ENCODE data around the gene GATA6. TPM values are rescaled to one million over a fixed set of nuclear protein-coding genes. Genes with fewer than 3 reads are reported as not detected.

Gene GATA6
- total RNA-seq, 1 experiment from 2014 or later, result 3.3 TPM

DNA sequence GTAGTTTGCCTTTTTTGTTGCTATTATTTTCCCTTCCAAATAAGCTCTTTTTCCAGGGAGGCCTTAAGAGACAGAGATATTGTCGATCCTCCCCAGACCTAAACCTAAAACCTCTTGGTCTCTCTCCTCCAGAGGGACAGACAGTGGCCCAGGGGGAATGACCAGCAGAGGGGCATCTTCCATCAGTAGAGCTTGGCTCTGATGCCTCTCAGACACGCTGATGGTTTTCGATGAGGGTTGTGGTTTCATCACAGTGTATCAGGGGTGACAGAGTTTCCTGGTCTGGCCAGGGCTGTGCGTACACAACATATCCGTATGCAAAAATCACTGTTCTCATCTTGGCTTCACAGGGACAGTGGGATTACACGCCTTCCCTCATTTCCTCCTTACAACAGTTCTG lies 68.6 kb downstream of the GATA6 start:
- H3K9me2 ChIP-seq (ENCODE audit: insufficient read depth), result no peaks in the 10 kb centered on the region
- no peak overlapping the region for H3K4me3 ChIP-seq (replicated peaks in 1 of 2; ENCODE audit: low read depth in 1 of 2, low read length in 2 of 2)
- no peak overlapping the region for H2AFZ ChIP-seq (ENCODE audit: low read depth, low read length, poor library complexity, severe bottlenecking)
- TF ChIP-seq FOSL1 (IDR thresholded peaks at IDR 0.05; ENCODE audit: low read depth) (no peak), POLR2A (IDR thresholded peaks at IDR 0.05; ENCODE audit: borderline replicate concordance, extremely low read depth, insufficient read depth, insufficient read length) (no peak), CBX3 (IDR thresholded peaks at IDR 0.05; ENCODE audit: low read depth) (no peak), SRF (IDR thresholded peaks at IDR 0.05; ENCODE audit: low read depth) (no peak), SIN3A (IDR thresholded peaks at IDR 0.05; ENCODE audit: low read depth) (no peak)
- CTCF ChIA-PET, result no interaction called here
- no peaks in the 10 kb centered on the region for H3K79me2 ChIP-seq (ENCODE audit: insufficient read depth, low read length)
- no peaks in the 10 kb centered on the region for H4K20me1 ChIP-seq (ENCODE audit: insufficient read depth)
- H3K4me1 ChIP-seq (ENCODE audit: control insufficient read depth in 1 of 2, insufficient read depth in 2 of 2, low read length in 2 of 2), result no peaks in the 10 kb centered on the region
- no peaks in the 10 kb centered on the region for H3K36me3 ChIP-seq (ENCODE audit: control insufficient read depth in 1 of 2, insufficient read depth in 2 of 2, low read length in 2 of 2)
- intact Hi-C loops (cut with micrococcal nuclease), result no loop called here
- RAD21 ChIA-PET (ENCODE audit: low non-redundant PET in 1 of 2, low total read pairs in 2 of 2, uncharacterized antibody in 2 of 2, unreplicated experiment in 2 of 2), result no interaction called here
- ATAC-seq (no peak), DNase-seq (ENCODE audit: low read depth, low spot score) (no peak)
- BruUV-seq (replicated peaks), result no TSS peak
- POLR2A ChIA-PET, result no interaction called here
- no peak overlapping the region for H3K27ac ChIP-seq (ENCODE audit: low read depth, low read length)
- no peak overlapping the region for H3K9ac ChIP-seq (ENCODE audit: low read length)
- H3K9me3 ChIP-seq (ENCODE audit: control insufficient read depth in 1 of 2, insufficient read depth in 1 of 2, low read depth in 1 of 2, low read length in 2 of 2), result no peaks in the 10 kb centered on the region
- H3K4me2 ChIP-seq (ENCODE audit: low read length), result no peak overlapping the region
- no peaks in the 10 kb centered on the region for H3K27me3 ChIP-seq (ENCODE audit: insufficient read depth, low read length)

- no peak overlapping the region for H3K9ac ChIP-seq (ENCODE audit: low read length)
- no peak overlapping the region for H3K4me2 ChIP-seq (ENCODE audit: low read length)
- no peaks in the 10 kb centered on the region for H3K4me1 ChIP-seq (ENCODE audit: control insufficient read depth in 1 of 2, insufficient read depth in 2 of 2, low read length in 2 of 2)
- no peaks in the 10 kb centered on the region for H3K9me3 ChIP-seq (ENCODE audit: control insufficient read depth in 1 of 2, insufficient read depth in 1 of 2, low read depth in 1 of 2, low read length in 2 of 2)
- DNase-seq (ENCODE audit: low read depth, low spot score), result no peak
- RAD21 ChIA-PET (ENCODE audit: low non-redundant PET in 1 of 2, low total read pairs in 2 of 2, uncharacterized antibody in 2 of 2, unreplicated experiment in 2 of 2), result no interaction called here
- no peaks in the 10 kb centered on the region for H4K20me1 ChIP-seq (ENCODE audit: insufficient read depth)
- H3K36me3 ChIP-seq (ENCODE audit: control insufficient read depth in 1 of 2, insufficient read depth in 2 of 2, low read length in 2 of 2), result no peaks in the 10 kb centered on the region
- TF ChIP-seq POLR2A (IDR thresholded peaks at IDR 0.05; ENCODE audit: borderline replicate concordance, extremely low read depth, insufficient read depth, insufficient read length) (no peak), FOSL1 (IDR thresholded peaks at IDR 0.05; ENCODE audit: low read depth) (no peak), SIN3A (IDR thresholded peaks at IDR 0.05; ENCODE audit: low read depth) (no peak), ZFX (IDR thresholded peaks at IDR 0.05) (no peak), RAD21 (IDR thresholded peaks at IDR 0.05; ENCODE audit: low read depth) (no peak), ZNF274 (IDR thresholded peaks at IDR 0.05; ENCODE audit: low read depth, low read length) (no peak), REST (IDR thresholded peaks at IDR 0.05; ENCODE audit: low read depth) (no peak), SRF (IDR thresholded peaks at IDR 0.05; ENCODE audit: low read depth) (no peak), CEBPB (IDR thresholded peaks at IDR 0.05; ENCODE audit: low read depth) (no peak), TCF7L2 (IDR thresholded peaks at IDR 0.05; ENCODE audit: borderline replicate concordance, extremely low read depth, insufficient read depth, insufficient read length) (no peak), YY1 (IDR thresholded peaks at IDR 0.05; ENCODE audit: extremely low read depth, insufficient replicate concordance, low read depth, low read length) (no peak), CBX3 (IDR thresholded peaks at IDR 0.05; ENCODE audit: low read depth) (no peak), EZH2 (IDR thresholded peaks at IDR 0.05) (no peak)
- TF ChIP-seq, protein P1, sequence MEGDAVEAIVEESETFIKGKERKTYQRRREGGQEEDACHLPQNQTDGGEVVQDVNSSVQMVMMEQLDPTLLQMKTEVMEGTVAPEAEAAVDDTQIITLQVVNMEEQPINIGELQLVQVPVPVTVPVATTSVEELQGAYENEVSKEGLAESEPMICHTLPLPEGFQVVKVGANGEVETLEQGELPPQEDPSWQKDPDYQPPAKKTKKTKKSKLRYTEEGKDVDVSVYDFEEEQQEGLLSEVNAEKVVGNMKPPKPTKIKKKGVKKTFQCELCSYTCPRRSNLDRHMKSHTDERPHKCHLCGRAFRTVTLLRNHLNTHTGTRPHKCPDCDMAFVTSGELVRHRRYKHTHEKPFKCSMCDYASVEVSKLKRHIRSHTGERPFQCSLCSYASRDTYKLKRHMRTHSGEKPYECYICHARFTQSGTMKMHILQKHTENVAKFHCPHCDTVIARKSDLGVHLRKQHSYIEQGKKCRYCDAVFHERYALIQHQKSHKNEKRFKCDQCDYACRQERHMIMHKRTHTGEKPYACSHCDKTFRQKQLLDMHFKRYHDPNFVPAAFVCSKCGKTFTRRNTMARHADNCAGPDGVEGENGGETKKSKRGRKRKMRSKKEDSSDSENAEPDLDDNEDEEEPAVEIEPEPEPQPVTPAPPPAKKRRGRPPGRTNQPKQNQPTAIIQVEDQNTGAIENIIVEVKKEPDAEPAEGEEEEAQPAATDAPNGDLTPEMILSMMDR (IDR thresholded peaks at IDR 0.05 in 2 of 3, conservative IDR thresholded peaks at IDR 0.05 in 1 of 3; ENCODE audit: borderline replicate concordance in 1 of 3, insufficient read depth in 1 of 3, low read depth in 2 of 3, low read length in 2 of 3), result no peak
- no peak overlapping the region for H3K27ac ChIP-seq (ENCODE audit: low read depth, low read length)
- POLR2A ChIA-PET, result no interaction called here
- H3K4me3 ChIP-seq (replicated peaks in 1 of 2; ENCODE audit: low read depth in 1 of 2, low read length in 2 of 2), result no peak overlapping the region
- H3K79me2 ChIP-seq (ENCODE audit: insufficient read depth, low read length), result no peaks in the 10 kb centered on the region
- CTCF ChIA-PET, result no interaction called here
- no TSS peak for BruUV-seq (replicated peaks)
- intact Hi-C loops (cut with micrococcal nuclease), result no loop called here
- H3K27me3 ChIP-seq (ENCODE audit: insufficient read depth, low read length), result no peaks in the 10 kb centered on the region
- ATAC-seq, result no peak
- no peak overlapping the region for H2AFZ ChIP-seq (ENCODE audit: low read depth, low read length, poor library complexity, severe bottlenecking)
- no peaks in the 10 kb centered on the region for H3K9me2 ChIP-seq (ENCODE audit: insufficient read depth)
Measured at GRCh38 chr18:22238681-22239080, 69.3 kb downstream of the GATA6 start.

Measured in HCT116 (cell line).